ENCODE measurements around the gene LFNG. TPM values are rescaled to one million over a fixed set of nuclear protein-coding genes. Genes with fewer than 3 reads are reported as not detected.

LFNG gene, protein sequence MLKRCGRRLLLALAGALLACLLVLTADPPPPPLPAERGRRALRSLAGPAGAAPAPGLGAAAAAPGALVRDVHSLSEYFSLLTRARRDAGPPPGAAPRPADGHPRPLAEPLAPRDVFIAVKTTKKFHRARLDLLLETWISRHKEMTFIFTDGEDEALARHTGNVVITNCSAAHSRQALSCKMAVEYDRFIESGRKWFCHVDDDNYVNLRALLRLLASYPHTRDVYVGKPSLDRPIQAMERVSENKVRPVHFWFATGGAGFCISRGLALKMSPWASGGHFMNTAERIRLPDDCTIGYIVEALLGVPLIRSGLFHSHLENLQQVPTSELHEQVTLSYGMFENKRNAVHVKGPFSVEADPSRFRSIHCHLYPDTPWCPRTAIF
- 100 to 1,000 TPM; 114 to 246 (median 151) TPM for total RNA-seq
- polyA plus RNA-seq = 1 to 10 TPM; 1.2 to 2.3 TPM
- total RNA-seq = 132 reads per million, percentile 89 among the genes with 10 or more reads in this experiment

DNA sequence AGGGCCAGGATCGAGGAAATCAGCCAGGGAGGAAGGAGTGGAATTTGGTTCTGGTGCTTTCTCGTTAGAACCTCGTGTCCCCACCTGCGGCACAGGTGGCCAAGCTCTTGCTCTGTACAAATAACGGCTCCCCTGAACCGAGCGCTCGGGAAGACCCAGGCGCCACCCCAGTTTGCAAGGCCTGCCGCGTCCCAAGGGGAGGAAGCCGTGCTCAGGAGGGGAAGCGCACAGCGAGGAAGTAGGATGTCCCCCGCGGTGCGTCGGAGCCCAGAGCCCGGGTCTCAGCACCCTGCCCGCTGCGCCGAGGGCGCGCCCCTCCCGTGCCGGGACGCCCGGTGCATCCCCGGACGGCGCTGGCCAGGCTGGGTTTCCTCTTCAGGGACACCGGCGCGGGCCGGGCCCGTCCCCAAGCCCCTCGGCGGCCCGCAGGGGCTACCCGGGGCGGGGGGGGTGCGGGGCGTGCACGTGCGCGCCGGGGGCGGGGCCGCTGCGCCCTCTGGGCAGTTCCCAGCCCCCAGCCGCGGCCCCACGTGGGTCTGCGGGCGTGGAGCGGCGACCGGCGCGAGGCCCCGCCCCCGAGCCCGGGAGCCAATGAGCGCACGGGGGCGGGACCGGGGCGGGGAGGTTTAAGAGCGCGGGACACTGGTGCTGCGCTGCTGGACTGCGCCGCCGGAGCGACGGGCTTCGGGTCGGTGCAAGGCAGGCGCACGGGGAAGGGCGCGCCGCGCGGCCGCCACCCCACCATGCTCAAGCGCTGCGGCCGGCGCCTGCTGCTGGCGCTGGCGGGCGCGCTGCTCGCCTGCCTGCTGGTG, at the start of gene LFNG:
TSS of gene LFNG (plus strand) at position 656 of the 812 bp plus-strand sequence. CDS start at position 744, 88 bp downstream.
- Mint-ChIP-seq H3K4me3 (peak within 1 kb of the TSS; percentile 94 to 99 (median 96)), H3K9me3 (peaks cover 0 to 2% (median 0%) of the 10 kb centered on the region in 11 donors), H3K4me1 (peaks cover 14 to 33% (median 30%) of the 10 kb centered on the region in 7 donors), H3K27me3 (peaks cover 0 to 11% (median 0%) of the 10 kb centered on the region in 5 donors), H3K27ac (peak within 1 kb of the TSS; percentile 80 to 92 (median 88)), H3K36me3 (peaks cover 0 to 21% (median 4%) of the 10 kb centered on the region in 5 donors)
- Histone ChIP-seq H3K27me3 (ENCODE audit: control insufficient read depth in 2 of 2, insufficient read depth in 2 of 2, low read length in 2 of 2) (no peaks in the 10 kb centered on the region), H3K4me1 (ENCODE audit: control insufficient read depth in 2 of 2, insufficient read depth in 2 of 2, low read length in 2 of 2) (peaks cover 20 to 25% of the 10 kb centered on the region in 2 donors), H3K36me3 (ENCODE audit: control insufficient read depth in 2 of 3, insufficient read depth in 3 of 3, low read length in 3 of 3) (peaks cover 0 to 9% (median 3%) of the 10 kb centered on the region in 3 experiments), H3K9me3 (ENCODE audit: control insufficient read depth in 2 of 3, low read length in 3 of 3) (no peaks in the 10 kb centered on the region), H3K4me3 (ENCODE audit: low read length) (peak within 1 kb of the TSS; percentile 94), H3K27ac (ENCODE audit: low read depth, low read length) (peak within 1 kb of the TSS; percentile 78)
- DNase-seq = peak; percentile 64 to 93 (median 77)
- ATAC-seq = peak; percentile 89
- ChIA-PET POLR2A (interaction anchor here (0.8 to 15.7 kb wide), 5 partner anchors 9 to 40 kb away, joined by 3 to 401 read pairs (median 9); no protein-coding TSS in a partner anchor), CTCF (no interaction called here)
- intact Hi-C loops (cut with micrococcal nuclease) = loop anchor here (1.0 to 2.0 kb wide), 7 partner anchors 8 to 205 kb away; partner anchors contain the start of genes BRAT1 (in 1 of the 2), SNX8 (in 1 of the 2) and TTYH3 (in 1 of the 2)

DNA sequence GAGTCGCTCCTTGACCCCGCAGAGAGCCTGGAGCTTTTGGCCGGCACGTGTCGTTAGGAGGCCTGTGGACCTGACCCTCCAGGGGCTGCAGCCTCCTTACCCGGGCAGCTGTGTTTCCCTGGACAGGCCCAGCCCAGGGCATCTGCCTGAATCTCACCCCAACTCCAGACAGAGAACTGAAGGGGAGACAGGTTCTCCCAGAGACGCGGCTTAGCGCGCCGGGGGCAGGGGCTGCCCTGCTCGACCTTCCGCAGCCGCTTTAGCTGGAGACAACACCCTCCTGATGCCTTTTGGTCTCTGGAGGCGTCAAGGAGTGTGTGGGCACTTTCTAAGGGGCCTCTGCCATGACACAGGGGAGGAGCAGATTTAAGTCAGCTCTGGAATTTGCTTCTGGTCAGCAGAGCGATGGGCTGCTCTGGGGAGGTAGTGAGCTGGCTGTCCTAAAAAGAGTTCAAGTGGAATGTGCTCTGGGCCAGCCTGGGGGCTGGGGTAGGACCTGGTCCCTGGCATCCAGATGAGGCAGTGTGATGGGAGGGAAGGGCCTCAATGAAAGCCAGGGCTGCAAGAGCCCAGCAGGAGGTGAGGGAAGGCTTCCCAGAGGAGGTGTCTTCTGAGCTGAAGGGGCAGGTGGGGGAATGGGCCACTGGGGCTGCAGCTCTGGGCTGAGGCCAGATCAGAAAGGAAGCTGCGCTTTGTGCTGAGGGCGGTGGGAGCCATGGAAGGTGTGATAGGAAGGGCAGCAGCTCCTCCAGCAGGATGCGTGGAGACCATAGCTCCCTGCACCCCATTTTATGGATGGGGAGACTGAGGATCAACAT, 49.2 kb upstream of the LFNG start:
- no peaks in the 10 kb centered on the region for H3K36me3 ChIP-seq (ENCODE audit: control insufficient read depth in 2 of 3, insufficient read depth in 3 of 3, low read length in 3 of 3)
- DNase-seq = no peak
- ChIA-PET CTCF (interaction anchor here (0.6 to 1.2 kb wide), 5 partner anchors 11 to 245 kb away, joined by 3 to 4 read pairs (median 3); no protein-coding TSS in a partner anchor), POLR2A (interaction anchor here (0.7 kb wide), 1 partner anchor 200 kb away, joined by 3 read pairs; no protein-coding TSS in a partner anchor)
- Mint-ChIP-seq H3K9me3 (no peaks in the 10 kb centered on the region), H3K4me1 (peaks cover 2 to 6% (median 5%) of the 10 kb centered on the region in 7 donors), H3K36me3 (no peaks in the 10 kb centered on the region), H3K4me3 (no peak overlapping the region), H3K27ac (no peak overlapping the region), H3K27me3 (peaks cover 0 to 17% (median 4%) of the 10 kb centered on the region in 5 donors)
- intact Hi-C loops (cut with micrococcal nuclease) = no loop called here
- H3K4me3 ChIP-seq (ENCODE audit: low read length) = no peak overlapping the region
- H3K27me3 ChIP-seq (ENCODE audit: control insufficient read depth in 2 of 2, insufficient read depth in 2 of 2, low read length in 2 of 2) = no peaks in the 10 kb centered on the region
- no peak overlapping the region for H3K27ac ChIP-seq (ENCODE audit: low read depth, low read length)
- no peaks in the 10 kb centered on the region for H3K4me1 ChIP-seq (ENCODE audit: control insufficient read depth in 2 of 2, insufficient read depth in 2 of 2, low read length in 2 of 2)
- H3K9me3 ChIP-seq (ENCODE audit: control insufficient read depth in 2 of 3, low read length in 3 of 3) = no peaks in the 10 kb centered on the region
- no peak for ATAC-seq

DNA sequence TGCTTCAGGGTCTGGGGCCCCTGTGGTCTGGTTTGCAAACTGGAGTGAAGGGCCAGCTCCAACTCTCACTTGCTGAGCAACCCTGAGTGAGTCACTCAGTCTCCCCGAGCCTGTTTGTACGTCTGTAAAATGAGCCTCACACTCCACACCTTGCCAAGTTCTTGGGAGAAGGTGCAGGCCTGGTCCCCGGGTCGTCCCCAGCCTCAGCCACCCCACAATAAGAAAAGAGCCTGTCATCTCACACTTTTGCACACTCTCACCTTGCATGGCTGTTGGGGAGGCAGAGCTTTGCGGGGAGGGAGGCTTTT, 48.6 kb upstream of the LFNG start:
- Mint-ChIP-seq H3K36me3 (no peaks in the 10 kb centered on the region), H3K4me1 (peaks cover 2 to 6% (median 5%) of the 10 kb centered on the region in 7 donors), H3K27me3 (peaks cover 0 to 14% (median 4%) of the 10 kb centered on the region in 5 donors), H3K4me3 (no peak overlapping the region), H3K9me3 (no peaks in the 10 kb centered on the region), H3K27ac (no peak overlapping the region)
- intact Hi-C loops (cut with micrococcal nuclease) = no loop called here
- no peak for DNase-seq
- no peak overlapping the region for H3K4me3 ChIP-seq (ENCODE audit: low read length)
- CTCF ChIA-PET = interaction anchor here (0.6 to 1.0 kb wide), 3 partner anchors 12 to 245 kb away, joined by 3 to 4 read pairs (median 3); no protein-coding TSS in a partner anchor
- POLR2A ChIA-PET = no interaction called here
- no peak overlapping the region for H3K27ac ChIP-seq (ENCODE audit: low read depth, low read length)
- no peaks in the 10 kb centered on the region for H3K36me3 ChIP-seq (ENCODE audit: control insufficient read depth in 2 of 3, insufficient read depth in 3 of 3, low read length in 3 of 3)
- no peaks in the 10 kb centered on the region for H3K9me3 ChIP-seq (ENCODE audit: control insufficient read depth in 2 of 3, low read length in 3 of 3)
- H3K27me3 ChIP-seq (ENCODE audit: control insufficient read depth in 2 of 2, insufficient read depth in 2 of 2, low read length in 2 of 2) = no peaks in the 10 kb centered on the region
- no peaks in the 10 kb centered on the region for H3K4me1 ChIP-seq (ENCODE audit: control insufficient read depth in 2 of 2, insufficient read depth in 2 of 2, low read length in 2 of 2)
- ATAC-seq = no peak

DNA sequence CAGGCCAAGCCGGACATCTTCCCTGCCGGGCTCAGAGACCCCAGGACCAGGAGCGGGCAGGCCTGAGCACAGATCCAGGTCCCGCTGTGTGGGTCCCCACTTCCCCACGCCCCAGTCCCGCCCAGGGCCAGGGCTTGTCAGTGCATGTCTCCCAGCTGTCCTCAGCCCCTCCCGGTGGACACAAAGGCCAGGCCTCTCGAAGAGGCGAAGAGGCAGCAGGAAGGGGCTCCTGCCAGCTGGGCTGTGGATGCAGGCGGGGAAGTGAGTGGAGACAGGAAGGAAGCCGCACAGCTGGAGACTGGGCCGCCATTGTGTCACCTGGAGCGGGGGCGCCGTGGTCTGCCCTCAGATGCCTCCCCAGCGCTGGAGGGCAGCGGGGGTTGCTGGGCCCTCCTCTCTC, 48.2 kb upstream of the LFNG start:
- H3K9me3 ChIP-seq (ENCODE audit: control insufficient read depth in 2 of 3, low read length in 3 of 3) = no peaks in the 10 kb centered on the region
- Mint-ChIP-seq H3K27ac (no peak overlapping the region), H3K4me3 (no peak overlapping the region), H3K27me3 (peaks cover 0 to 13% (median 4%) of the 10 kb centered on the region in 5 donors), H3K9me3 (no peaks in the 10 kb centered on the region), H3K36me3 (no peaks in the 10 kb centered on the region), H3K4me1 (peaks cover 2 to 6% (median 5%) of the 10 kb centered on the region in 7 donors)
- H3K4me1 ChIP-seq (ENCODE audit: control insufficient read depth in 2 of 2, insufficient read depth in 2 of 2, low read length in 2 of 2) = no peaks in the 10 kb centered on the region
- H3K4me3 ChIP-seq (ENCODE audit: low read length) = no peak overlapping the region
- H3K27ac ChIP-seq (ENCODE audit: low read depth, low read length) = no peak overlapping the region
- no peak for DNase-seq
- ChIA-PET CTCF (interaction anchor here (1.0 kb wide), 1 partner anchor 244 kb away, joined by 3 read pairs; no protein-coding TSS in a partner anchor), POLR2A (no interaction called here)
- ATAC-seq = no peak
- H3K27me3 ChIP-seq (ENCODE audit: control insufficient read depth in 2 of 2, insufficient read depth in 2 of 2, low read length in 2 of 2) = no peaks in the 10 kb centered on the region
- H3K36me3 ChIP-seq (ENCODE audit: control insufficient read depth in 2 of 3, insufficient read depth in 3 of 3, low read length in 3 of 3) = no peaks in the 10 kb centered on the region
- intact Hi-C loops (cut with micrococcal nuclease) = no loop called here

DNA sequence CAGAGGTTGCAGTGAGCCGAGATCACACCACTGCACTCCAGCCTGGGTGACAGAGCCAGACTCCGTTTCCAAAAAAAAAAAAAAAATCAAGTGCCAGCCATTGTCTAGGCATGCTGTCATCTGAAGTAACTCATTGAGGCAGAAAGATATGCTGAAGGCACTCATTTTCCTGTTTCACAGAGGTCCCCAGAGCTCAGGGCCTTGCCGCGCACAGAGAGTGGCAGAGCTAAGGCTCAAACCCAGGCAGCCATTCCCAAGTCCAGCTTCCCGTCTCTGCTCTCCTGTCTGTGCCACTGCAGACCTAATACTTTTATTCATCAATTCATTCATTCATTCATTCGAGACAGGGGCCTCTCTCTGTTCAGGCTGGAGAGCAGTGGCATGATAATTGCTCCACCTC, 46.8 kb upstream of the LFNG start:
- H3K27me3 ChIP-seq (ENCODE audit: control insufficient read depth in 2 of 2, insufficient read depth in 2 of 2, low read length in 2 of 2) = no peaks in the 10 kb centered on the region
- H3K4me1 ChIP-seq (ENCODE audit: control insufficient read depth in 2 of 2, insufficient read depth in 2 of 2, low read length in 2 of 2) = peaks cover 3 to 9% of the 10 kb centered on the region in 2 donors
- H3K27ac ChIP-seq (ENCODE audit: low read depth, low read length) = no peak overlapping the region
- H3K36me3 ChIP-seq (ENCODE audit: control insufficient read depth in 2 of 3, insufficient read depth in 3 of 3, low read length in 3 of 3) = no peaks in the 10 kb centered on the region
- Mint-ChIP-seq H3K4me3 (no peak overlapping the region), H3K27ac (peak overlapping the region in 1 of 9 donors; percentile 59), H3K9me3 (no peaks in the 10 kb centered on the region), H3K36me3 (no peaks in the 10 kb centered on the region), H3K27me3 (peaks cover 0 to 13% (median 4%) of the 10 kb centered on the region in 5 donors), H3K4me1 (peaks cover 4 to 8% (median 5%) of the 10 kb centered on the region in 7 donors)
- DNase-seq (no peak), ATAC-seq (no peak)
- POLR2A ChIA-PET = no interaction called here
- H3K9me3 ChIP-seq (ENCODE audit: control insufficient read depth in 2 of 3, low read length in 3 of 3) = no peaks in the 10 kb centered on the region
- CTCF ChIA-PET = no interaction called here
- intact Hi-C loops (cut with micrococcal nuclease) = no loop called here
- H3K4me3 ChIP-seq (ENCODE audit: low read length) = no peak overlapping the region
